ENCODE measurements around the gene DVL3. TPM values are rescaled to one million over a fixed set of nuclear protein-coding genes. Genes with fewer than 3 reads are reported as not detected.

DVL3 gene
- polyA plus RNA-seq, 1 donor from 2014 or later = 78.9 TPM

DNA sequence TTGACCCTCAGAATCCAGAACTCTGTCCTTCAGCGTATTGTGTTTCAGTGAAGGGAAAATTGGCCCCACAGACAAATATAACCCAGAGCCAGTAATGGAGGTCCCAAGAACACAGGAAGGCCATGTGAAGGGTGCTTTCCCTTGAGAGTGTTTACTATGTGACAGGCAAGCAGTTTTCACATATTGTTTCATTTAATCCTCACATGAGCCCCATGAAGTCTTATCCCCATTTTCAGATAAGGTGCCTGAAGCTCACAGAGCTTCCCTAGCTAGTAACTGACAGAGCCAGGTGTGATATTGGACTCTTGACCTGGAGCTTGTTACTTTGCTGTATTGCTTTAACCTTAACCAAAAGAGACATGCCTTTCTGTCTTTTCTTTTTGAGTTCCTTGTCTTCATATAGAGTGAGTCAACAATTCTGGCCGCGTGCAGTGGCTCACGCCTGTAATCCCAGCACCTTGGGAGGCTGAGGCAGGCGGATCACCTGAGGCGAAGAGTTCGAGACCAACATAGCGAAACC is 9.4 kb upstream of the DVL3 start:
- no peaks in the 10 kb centered on the region for H3K79me2 ChIP-seq (replicated peaks; ENCODE audit: insufficient read depth, low read length)
- H3K4me2 ChIP-seq (ENCODE audit: low read length) = no peak overlapping the region
- no peaks in the 10 kb centered on the region for H3K9me3 ChIP-seq (ENCODE audit: low read length)
- no peak overlapping the region for H2AFZ ChIP-seq (ENCODE audit: low read depth, low read length)
- no peak overlapping the region for H3K27ac ChIP-seq (ENCODE audit: low read length)
- no peaks in the 10 kb centered on the region for H3K36me3 ChIP-seq (ENCODE audit: insufficient read depth, low read length)
- H3K9me2 ChIP-seq (ENCODE audit: insufficient read depth, low read length) = no peaks in the 10 kb centered on the region
- H3K4me3 ChIP-seq (ENCODE audit: low read length) = no peak overlapping the region
- no peaks in the 10 kb centered on the region for H3F3A ChIP-seq (ENCODE audit: insufficient read depth, low read length, poor library complexity, severe bottlenecking)
- no peaks in the 10 kb centered on the region for H3K27me3 ChIP-seq (ENCODE audit: insufficient read depth, low read depth, low read length)
- H4K20me1 ChIP-seq (ENCODE audit: insufficient read depth) = no peaks in the 10 kb centered on the region
- no peak for TF ChIP-seq TAF1 (IDR thresholded peaks at IDR 0.05; ENCODE audit: low read depth)
- TF ChIP-seq POLR2AphosphoS5 (IDR thresholded peaks at IDR 0.05) = no peak
- no peak for TF ChIP-seq SMC3 (conservative IDR thresholded peaks at IDR 0.05; ENCODE audit: poor library complexity)
- H3K9ac ChIP-seq (ENCODE audit: low read length) = no peak overlapping the region

DNA sequence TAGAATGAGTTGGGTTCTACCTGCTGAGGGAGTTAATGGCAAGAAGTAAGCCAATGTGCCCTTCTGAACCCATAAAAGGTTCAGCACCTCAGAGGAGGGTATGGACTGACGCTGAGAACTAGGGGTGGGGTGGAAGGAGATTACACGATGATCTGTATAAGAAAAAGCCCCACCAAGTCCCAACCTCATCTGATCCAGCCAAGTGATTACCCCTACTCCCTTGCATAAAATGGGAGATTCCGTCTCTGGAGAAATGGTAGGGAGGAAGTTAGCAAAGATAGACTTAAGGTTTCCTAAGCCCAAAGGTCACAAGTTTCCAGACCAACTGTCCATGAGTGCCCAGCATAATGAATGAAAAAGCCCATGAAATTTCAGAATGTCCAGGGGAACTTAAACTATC is 7.1 kb upstream of the DVL3 start:
- H3K9ac ChIP-seq (ENCODE audit: low read length) = no peak overlapping the region
- H3F3A ChIP-seq (ENCODE audit: insufficient read depth, low read length, poor library complexity, severe bottlenecking) = no peaks in the 10 kb centered on the region
- no peaks in the 10 kb centered on the region for H3K9me3 ChIP-seq (ENCODE audit: low read length)
- H4K20me1 ChIP-seq (ENCODE audit: insufficient read depth) = no peaks in the 10 kb centered on the region
- H3K27ac ChIP-seq (ENCODE audit: low read length) = no peak overlapping the region
- H2AFZ ChIP-seq (ENCODE audit: low read depth, low read length) = no peak overlapping the region
- H3K9me2 ChIP-seq (ENCODE audit: insufficient read depth, low read length) = no peaks in the 10 kb centered on the region
- H3K4me2 ChIP-seq (ENCODE audit: low read length) = no peak overlapping the region
- no peaks in the 10 kb centered on the region for H3K36me3 ChIP-seq (ENCODE audit: insufficient read depth, low read length)
- H3K79me2 ChIP-seq (replicated peaks; ENCODE audit: insufficient read depth, low read length) = no peaks in the 10 kb centered on the region
- no peaks in the 10 kb centered on the region for H3K27me3 ChIP-seq (ENCODE audit: insufficient read depth, low read depth, low read length)
- TF ChIP-seq EZH2 (IDR thresholded peaks at IDR 0.05; ENCODE audit: borderline replicate concordance, insufficient read depth, low read length, poor library complexity, severe bottlenecking) (no peak), POLR2AphosphoS5 (IDR thresholded peaks at IDR 0.05) (no peak), SMC3 (conservative IDR thresholded peaks at IDR 0.05; ENCODE audit: poor library complexity) (no peak), REST (IDR thresholded peaks at IDR 0.05; ENCODE audit: borderline replicate concordance) (no peak), EP300 (conservative IDR thresholded peaks at IDR 0.05; ENCODE audit: poor library complexity, severe bottlenecking) (no peak), MXI1 (conservative IDR thresholded peaks at IDR 0.05; ENCODE audit: poor library complexity, severe bottlenecking) (no peak), RAD21 (conservative IDR thresholded peaks at IDR 0.05) (no peak), CTCF (IDR thresholded peaks at IDR 0.05; ENCODE audit: poor library complexity, severe bottlenecking) (no peak)
- H3K4me3 ChIP-seq (ENCODE audit: low read length) = no peak overlapping the region

- Histone ChIP-seq H4K20me1 (ENCODE audit: insufficient read depth) (no peaks in the 10 kb centered on the region), H3F3A (ENCODE audit: insufficient read depth, low read length, poor library complexity, severe bottlenecking) (no peaks in the 10 kb centered on the region), H3K9me2 (ENCODE audit: insufficient read depth, low read length) (no peaks in the 10 kb centered on the region), H3K9ac (ENCODE audit: low read length) (no peak overlapping the region), H3K36me3 (ENCODE audit: insufficient read depth, low read length) (no peaks in the 10 kb centered on the region), H3K9me3 (ENCODE audit: low read length) (no peaks in the 10 kb centered on the region), H3K79me2 (replicated peaks; ENCODE audit: insufficient read depth, low read length) (peaks cover under 1% of the 10 kb centered on the region), H3K27ac (ENCODE audit: low read length) (no peak overlapping the region), H3K27me3 (ENCODE audit: insufficient read depth, low read depth, low read length) (no peaks in the 10 kb centered on the region), H2AFZ (ENCODE audit: low read depth, low read length) (no peak overlapping the region), H3K4me2 (ENCODE audit: low read length) (no peak overlapping the region), H3K4me3 (ENCODE audit: low read length) (no peak overlapping the region)
- no peak for TF ChIP-seq EP300 (conservative IDR thresholded peaks at IDR 0.05; ENCODE audit: poor library complexity, severe bottlenecking)
- no peak for TF ChIP-seq REST (IDR thresholded peaks at IDR 0.05; ENCODE audit: borderline replicate concordance)
- TF ChIP-seq SMC3 (conservative IDR thresholded peaks at IDR 0.05; ENCODE audit: poor library complexity) = no peak
- TF ChIP-seq POLR2AphosphoS5 (IDR thresholded peaks at IDR 0.05) = no peak
- no peak for TF ChIP-seq RAD21 (conservative IDR thresholded peaks at IDR 0.05)
- TF ChIP-seq MXI1 (conservative IDR thresholded peaks at IDR 0.05; ENCODE audit: poor library complexity, severe bottlenecking) = no peak
- TF ChIP-seq TAF1 (IDR thresholded peaks at IDR 0.05; ENCODE audit: low read depth) = no peak
- no peak for TF ChIP-seq EZH2 (IDR thresholded peaks at IDR 0.05; ENCODE audit: borderline replicate concordance, insufficient read depth, low read length, poor library complexity, severe bottlenecking)
- TF ChIP-seq CTCF (IDR thresholded peaks at IDR 0.05; ENCODE audit: poor library complexity, severe bottlenecking) = no peak
These were observed 6.1 kb upstream of the DVL3 start for GRCh38 chr3:184149123-184149522.

All from neural cell (in vitro differentiated cells).